NT2/D1 (cell line): Measurements from ENCODE around the gene CDC37L1.

Experiments
- SUZ12 ChIP-seq: IDR thresholded peaks from 2 replicates; pipeline ENCODE4 v1.6.1; 2011; ENCODE audit not compliant: insufficient read length, insufficient read depth; ENCODE audit errors: extremely low read depth
- YY1 ChIP-seq: IDR thresholded peaks from 2 replicates; pipeline ENCODE4 v1.6.1; 2011; ENCODE audit not compliant: insufficient read length, insufficient read depth
- ZNF274 ChIP-seq: IDR thresholded peaks from 2 replicates; pipeline ENCODE4 v1.6.1; 2011; ENCODE audit warnings: mild to moderate bottlenecking, low read depth, low read length

DNA sequence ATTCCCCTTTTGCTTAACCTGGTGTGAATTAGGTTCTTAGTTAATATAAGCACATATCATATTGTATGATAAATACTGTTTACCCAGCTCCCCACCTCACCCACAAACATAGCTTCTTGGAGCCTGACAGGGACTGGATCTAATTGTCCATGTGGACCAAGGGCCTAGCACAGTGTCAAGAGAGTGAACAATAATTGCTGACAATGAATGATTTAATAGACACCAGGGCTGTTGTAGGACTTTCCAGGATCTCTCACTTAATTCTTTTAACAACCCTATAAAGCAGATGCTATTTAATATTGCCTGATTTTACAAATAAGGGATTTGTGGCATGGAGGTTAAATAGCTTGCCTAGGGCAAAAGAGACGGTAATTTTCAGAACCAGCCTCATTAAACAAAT, 36.8 kb downstream of the CDC37L1 start:
- no peak for TF ChIP-seq ZNF274
- no peak for TF ChIP-seq SUZ12
- no peak for TF ChIP-seq YY1
